K562 (cell line): ENCODE results near the gene CYTH1. TPM values are rescaled to one million over a fixed set of nuclear protein-coding genes. Genes with fewer than 3 reads are reported as not detected.

Experiments used
- C11orf30 ChIP-seq: fragments of 450-650 bp; IDR thresholded peaks from 2 replicates; pipeline ENCODE4 v1.6.1; 2016; ENCODE audit warnings: low read depth, mild to moderate bottlenecking
- CCAR2 ChIP-seq: fragments of 200-400 bp; formaldehyde crosslinking; IDR thresholded peaks from 2 replicates; pipeline ENCODE4 v1.6.1; 2017; ENCODE audit warnings: mild to moderate bottlenecking, low read depth, low read length
- FOXK2 ChIP-seq, 2 experiments: fragments of 450-650 bp; IDR thresholded peaks in 1 of 2; conservative IDR thresholded peaks in 1 of 2; 2 replicates each; pipeline ENCODE4 v1.6.1; 2016; ENCODE audit warnings: low read depth in 2 of 2, mild to moderate bottlenecking in 1 of 2
- GABPB1 ChIP-seq: sonication (generic); formaldehyde crosslinking; IDR thresholded peaks from 2 replicates; pipeline ENCODE4 v1.8.0; 2022; ENCODE audit warnings: mild to moderate bottlenecking, missing genetic modification reagents
- GTF2F1 ChIP-seq: IDR thresholded peaks from 2 replicates; pipeline ENCODE4 v1.6.1; 2011; ENCODE audit warnings: low read depth, low read length, improper control_type of control experiment
- HSF4 ChIP-seq: fragments of 250-450 bp; sonication (Bioruptor Pico); IDR thresholded peaks from 2 replicates; pipeline ENCODE4 v2.1.2; 2022; ENCODE audit warnings: mild to moderate bottlenecking, moderate library complexity, borderline replicate concordance
- MAFF ChIP-seq: IDR thresholded peaks from 2 replicates; pipeline ENCODE4 v1.6.1; 2012; ENCODE audit warnings: low read length, improper control_type of control experiment
- MAFG ChIP-seq: fragments of 450-650 bp; conservative IDR thresholded peaks from 2 replicates; pipeline ENCODE4 v1.6.1; 2016; ENCODE audit warnings: missing genetic modification characterization, missing compliant biosample characterization
- MAFK ChIP-seq: IDR thresholded peaks from 2 replicates; pipeline ENCODE4 v1.6.1; 2011; ENCODE audit warnings: low read length, improper control_type of control experiment
- RHOXF2B ChIP-seq: fragments of 250-450 bp; sonication (Bioruptor Pico); conservative IDR thresholded peaks from 2 replicates; pipeline ENCODE4 v1.5.1; 2021
- ZBTB1 ChIP-seq: sonication (generic); formaldehyde crosslinking; IDR thresholded peaks from 2 replicates; pipeline ENCODE4 v1.8.1; 2023; ENCODE audit warnings: missing genetic modification reagents, low read depth, mild to moderate bottlenecking, borderline replicate concordance
- ZKSCAN3 ChIP-seq: fragments of 250-450 bp; sonication (Bioruptor Pico); IDR thresholded peaks from 2 replicates; pipeline ENCODE4 v1.4.0; 2020
- ZNF316 ChIP-seq: fragments of 450-650 bp; IDR thresholded peaks from 2 replicates; pipeline ENCODE4 v1.6.1; 2016
- polyA plus RNA-seq, 8 experiments: library from polyadenylated mRNA; depleted of rRNA in 4 of 8; stranded (reverse) in 5 of 8; unstranded in 3 of 8; fragments of >200 nt; fragmentation: Nextera tagmentation in 2 of 8; fragmentation: Illumina TruSeq in 1 of 8; extraction: Ambion mirVana in 2 of 8; extraction: Trizol in 1 of 8; gene quantifications; 2 replicates each; pipeline versions ENCODE4 v1.2.1 to v1.2.3, GENCODE V29; 2011 to 2014; ENCODE audit warnings: inconsistent platforms in 1 of 8, missing spikeins in 1 of 8
- total RNA-seq, 7 experiments: library from RNA; depleted of rRNA in 6 of 7; stranded (reverse); fragments of >200 nt in 6 of 7; fragmentation: Illumina TruSeq in 2 of 7; extraction: Trizol in 2 of 7; gene quantifications; 2 replicates each; pipeline versions ENCODE4 v1.2.1 to v1.2.3, GENCODE V29; 2011 to 2021; ENCODE audit warnings: low replicate concordance in 1 of 7
- TF ChIP-seq, protein P1 (sequence below): sonication (generic); formaldehyde crosslinking; IDR thresholded peaks from 2 replicates; pipeline ENCODE4 v1.8.0; 2023; ENCODE audit warnings: mild to moderate bottlenecking, missing genetic modification reagents
- TF ChIP-seq, protein P2 (sequence below): sonication (generic); formaldehyde crosslinking; IDR thresholded peaks from 2 replicates; pipeline ENCODE4 v1.8.1; 2022; ENCODE audit warnings: missing genetic modification reagents
- TF ChIP-seq, protein P3 (sequence below): fragments of 450-650 bp; IDR thresholded peaks from 2 replicates; pipeline ENCODE4 v1.6.1; 2016; ENCODE audit warnings: missing biosample characterization, missing genetic modification characterization
- TF ChIP-seq, protein P4 (sequence below): fragments of 450-650 bp; formaldehyde crosslinking; IDR thresholded peaks from 2 replicates; pipeline ENCODE4 v1.4.0; 2022; ENCODE audit warnings: missing genetic modification characterization

The CYTH1 gene
- total and polyA plus RNA-seq, 9 of the 15 experiments (the other 6 are each of a cell fraction or from before 2014, with no cell fraction given) = 0.52 to 27.7 (median 16.8) TPM

DNA sequence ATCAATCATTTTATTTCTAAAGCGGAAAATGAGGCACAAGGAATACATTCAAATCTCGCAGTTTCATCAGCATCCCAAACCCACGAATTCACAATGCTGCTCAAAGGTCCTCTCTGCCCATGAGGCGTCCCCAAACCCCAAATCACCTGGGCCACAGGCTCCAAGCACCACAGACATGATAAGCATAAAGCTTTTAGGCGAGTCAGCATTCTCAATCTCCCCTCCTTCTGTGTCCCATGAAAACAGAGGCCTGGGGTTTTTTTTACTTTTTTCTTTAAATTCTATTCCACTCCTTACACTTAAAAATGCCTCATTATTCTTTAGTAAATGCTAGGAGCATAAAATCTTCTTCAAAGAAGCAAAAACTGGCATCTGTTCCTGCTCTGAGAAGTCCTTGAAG, 55.0 kb downstream of the CYTH1 start (continued):
- TF ChIP-seq ZBTB1 (CRISPR knock-in tag) (no peak), ZKSCAN3 (no peak), RHOXF2B (CRISPR knock-in tag) (no peak), MAFK (peak; percentile 38; the same call in 1 of the 2 replicates), ZNF316 (peak; percentile 84), FOXK2 (conservative IDR thresholded peaks at IDR 0.05 in 1 of 2, IDR thresholded peaks at IDR 0.05 in 1 of 2; ENCODE audit: low read depth in 2 of 2) (no peak), MAFF (peak; percentile 39; the same call in 1 of the 2 replicates), HSF4 (CRISPR knock-in tag) (no peak), MAFG (tag) (peak; percentile 50; the same call in 1 of the 2 replicates), CCAR2 (no peak), GTF2F1 (no peak), C11orf30 (peak; percentile 78), GABPB1 (CRISPR knock-in tag) (no peak)
- TF ChIP-seq, protein P1, sequence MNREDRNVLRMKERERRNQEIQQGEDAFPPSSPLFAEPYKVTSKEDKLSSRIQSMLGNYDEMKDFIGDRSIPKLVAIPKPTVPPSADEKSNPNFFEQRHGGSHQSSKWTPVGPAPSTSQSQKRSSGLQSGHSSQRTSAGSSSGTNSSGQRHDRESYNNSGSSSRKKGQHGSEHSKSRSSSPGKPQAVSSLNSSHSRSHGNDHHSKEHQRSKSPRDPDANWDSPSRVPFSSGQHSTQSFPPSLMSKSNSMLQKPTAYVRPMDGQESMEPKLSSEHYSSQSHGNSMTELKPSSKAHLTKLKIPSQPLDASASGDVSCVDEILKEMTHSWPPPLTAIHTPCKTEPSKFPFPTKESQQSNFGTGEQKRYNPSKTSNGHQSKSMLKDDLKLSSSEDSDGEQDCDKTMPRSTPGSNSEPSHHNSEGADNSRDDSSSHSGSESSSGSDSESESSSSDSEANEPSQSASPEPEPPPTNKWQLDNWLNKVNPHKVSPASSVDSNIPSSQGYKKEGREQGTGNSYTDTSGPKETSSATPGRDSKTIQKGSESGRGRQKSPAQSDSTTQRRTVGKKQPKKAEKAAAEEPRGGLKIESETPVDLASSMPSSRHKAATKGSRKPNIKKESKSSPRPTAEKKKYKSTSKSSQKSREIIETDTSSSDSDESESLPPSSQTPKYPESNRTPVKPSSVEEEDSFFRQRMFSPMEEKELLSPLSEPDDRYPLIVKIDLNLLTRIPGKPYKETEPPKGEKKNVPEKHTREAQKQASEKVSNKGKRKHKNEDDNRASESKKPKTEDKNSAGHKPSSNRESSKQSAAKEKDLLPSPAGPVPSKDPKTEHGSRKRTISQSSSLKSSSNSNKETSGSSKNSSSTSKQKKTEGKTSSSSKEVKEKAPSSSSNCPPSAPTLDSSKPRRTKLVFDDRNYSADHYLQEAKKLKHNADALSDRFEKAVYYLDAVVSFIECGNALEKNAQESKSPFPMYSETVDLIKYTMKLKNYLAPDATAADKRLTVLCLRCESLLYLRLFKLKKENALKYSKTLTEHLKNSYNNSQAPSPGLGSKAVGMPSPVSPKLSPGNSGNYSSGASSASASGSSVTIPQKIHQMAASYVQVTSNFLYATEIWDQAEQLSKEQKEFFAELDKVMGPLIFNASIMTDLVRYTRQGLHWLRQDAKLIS (CRISPR knock-in tag) = no peak
- TF ChIP-seq, protein P2, sequence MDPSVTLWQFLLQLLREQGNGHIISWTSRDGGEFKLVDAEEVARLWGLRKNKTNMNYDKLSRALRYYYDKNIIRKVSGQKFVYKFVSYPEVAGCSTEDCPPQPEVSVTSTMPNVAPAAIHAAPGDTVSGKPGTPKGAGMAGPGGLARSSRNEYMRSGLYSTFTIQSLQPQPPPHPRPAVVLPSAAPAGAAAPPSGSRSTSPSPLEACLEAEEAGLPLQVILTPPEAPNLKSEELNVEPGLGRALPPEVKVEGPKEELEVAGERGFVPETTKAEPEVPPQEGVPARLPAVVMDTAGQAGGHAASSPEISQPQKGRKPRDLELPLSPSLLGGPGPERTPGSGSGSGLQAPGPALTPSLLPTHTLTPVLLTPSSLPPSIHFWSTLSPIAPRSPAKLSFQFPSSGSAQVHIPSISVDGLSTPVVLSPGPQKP (CRISPR knock-in tag) = no peak
- TF ChIP-seq, protein P3, sequence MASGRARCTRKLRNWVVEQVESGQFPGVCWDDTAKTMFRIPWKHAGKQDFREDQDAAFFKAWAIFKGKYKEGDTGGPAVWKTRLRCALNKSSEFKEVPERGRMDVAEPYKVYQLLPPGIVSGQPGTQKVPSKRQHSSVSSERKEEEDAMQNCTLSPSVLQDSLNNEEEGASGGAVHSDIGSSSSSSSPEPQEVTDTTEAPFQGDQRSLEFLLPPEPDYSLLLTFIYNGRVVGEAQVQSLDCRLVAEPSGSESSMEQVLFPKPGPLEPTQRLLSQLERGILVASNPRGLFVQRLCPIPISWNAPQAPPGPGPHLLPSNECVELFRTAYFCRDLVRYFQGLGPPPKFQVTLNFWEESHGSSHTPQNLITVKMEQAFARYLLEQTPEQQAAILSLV (tag) = no peak
- TF ChIP-seq, protein P4, sequence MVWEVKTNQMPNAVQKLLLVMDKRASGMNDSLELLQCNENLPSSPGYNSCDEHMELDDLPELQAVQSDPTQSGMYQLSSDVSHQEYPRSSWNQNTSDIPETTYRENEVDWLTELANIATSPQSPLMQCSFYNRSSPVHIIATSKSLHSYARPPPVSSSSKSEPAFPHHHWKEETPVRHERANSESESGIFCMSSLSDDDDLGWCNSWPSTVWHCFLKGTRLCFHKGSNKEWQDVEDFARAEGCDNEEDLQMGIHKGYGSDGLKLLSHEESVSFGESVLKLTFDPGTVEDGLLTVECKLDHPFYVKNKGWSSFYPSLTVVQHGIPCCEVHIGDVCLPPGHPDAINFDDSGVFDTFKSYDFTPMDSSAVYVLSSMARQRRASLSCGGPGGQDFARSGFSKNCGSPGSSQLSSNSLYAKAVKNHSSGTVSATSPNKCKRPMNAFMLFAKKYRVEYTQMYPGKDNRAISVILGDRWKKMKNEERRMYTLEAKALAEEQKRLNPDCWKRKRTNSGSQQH (CRISPR knock-in tag) = no peak
